ENCODE data around the gene NSMF. TPM values are rescaled to one million over a fixed set of nuclear protein-coding genes. Genes with fewer than 3 reads are reported as not detected.
A peak's percentile ranks its signal among the peaks of the same experiment; 100 is the strongest.

Gene NSMF
- total RNA-seq, 1 experiment from 2014 or later, result 36.4 TPM

DNA sequence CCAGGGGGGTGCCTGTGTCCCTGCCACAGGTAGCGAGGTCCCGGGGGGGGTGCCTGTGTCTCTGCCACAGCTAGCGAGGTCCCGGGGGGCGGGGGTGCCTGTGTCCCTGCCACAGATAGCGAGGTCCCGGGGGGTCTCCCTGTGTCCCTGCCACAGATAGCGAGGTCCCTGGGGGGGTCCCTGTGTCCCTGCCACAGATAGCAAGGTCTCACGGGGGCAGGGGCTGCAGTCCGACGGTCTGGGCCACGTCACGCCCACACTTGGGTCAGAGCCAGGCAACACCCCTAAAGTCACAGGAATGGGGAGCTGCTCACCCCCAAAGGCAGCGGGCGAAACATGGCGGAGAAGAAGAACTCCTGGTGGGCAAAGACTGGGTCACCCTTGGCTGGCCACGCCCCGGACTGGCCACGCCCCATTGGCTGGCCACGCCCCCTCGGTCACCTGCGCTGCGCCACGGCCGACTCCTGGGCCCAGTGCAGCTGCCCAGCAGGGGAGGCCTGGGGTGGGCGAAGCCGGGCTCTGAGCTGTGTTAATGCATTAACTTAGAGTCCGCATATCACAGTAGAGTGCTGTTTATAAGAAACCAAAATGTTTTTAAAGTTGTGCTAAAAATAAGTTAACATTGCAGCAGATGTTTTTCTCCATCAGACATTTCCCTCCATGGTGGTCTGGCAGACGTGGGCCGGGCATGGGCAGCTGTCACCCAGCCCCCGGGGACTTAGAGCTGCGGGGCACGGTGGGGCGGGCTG is 29.0 kb downstream of the NSMF start:
- no peaks in the 10 kb centered on the region for H3K79me2 ChIP-seq (ENCODE audit: low read length)
- H4K20me1 ChIP-seq (ENCODE audit: insufficient read depth, low read depth, low read length), result no peaks in the 10 kb centered on the region
- H3K9me3 ChIP-seq (ENCODE audit: low read length), result no peaks in the 10 kb centered on the region
- peak; percentile 77 for DNase-seq
- peak overlapping the region; percentile 28; the same call in 1 of the 2 replicates for H3K4me3 ChIP-seq (ENCODE audit: low read length)
- no peak overlapping the region for H2AFZ ChIP-seq (ENCODE audit: low read length)
- no peaks in the 10 kb centered on the region for H3K36me3 ChIP-seq (ENCODE audit: insufficient read depth, low read length)
- peak overlapping the region; percentile 23 for H3K4me2 ChIP-seq (ENCODE audit: low read depth, low read length, poor library complexity, severe bottlenecking)
- H3K27me3 ChIP-seq (ENCODE audit: low read length), result no peaks in the 10 kb centered on the region
- no peak overlapping the region for H3K9ac ChIP-seq (ENCODE audit: low read length)
- no peaks in the 10 kb centered on the region for H3K9me2 ChIP-seq (replicated peaks; ENCODE audit: insufficient read depth, low read length)
- H3K4me1 ChIP-seq (ENCODE audit: low read length), result peaks cover 17% of the 10 kb centered on the region
- H3K27ac ChIP-seq (ENCODE audit: low read length), result no peak overlapping the region

DNA sequence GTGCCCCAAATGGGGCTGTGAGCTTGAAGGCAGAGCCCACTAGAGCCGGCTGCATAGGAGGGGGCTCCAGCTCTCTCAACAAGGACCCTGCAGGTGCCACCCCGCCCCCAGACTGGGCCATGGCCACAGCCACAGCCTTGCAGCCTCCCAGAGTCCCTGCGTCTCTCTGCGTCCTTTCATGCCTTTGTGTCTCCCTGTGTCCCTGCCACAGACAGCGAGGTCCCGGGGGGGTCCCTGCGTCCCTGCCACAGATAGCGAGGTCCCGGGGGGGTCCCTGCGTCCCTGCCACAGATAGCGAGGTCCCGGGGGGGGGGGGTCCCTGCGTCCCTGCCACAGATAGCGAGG is 29.6 kb downstream of the NSMF start:
- Histone ChIP-seq H3K27me3 (ENCODE audit: low read length) (no peaks in the 10 kb centered on the region), H3K27ac (ENCODE audit: low read length) (no peak overlapping the region), H3K4me3 (ENCODE audit: low read length) (no peak overlapping the region), H3K79me2 (ENCODE audit: low read length) (no peaks in the 10 kb centered on the region), H3K4me1 (ENCODE audit: low read length) (peaks cover 17% of the 10 kb centered on the region), H3K36me3 (ENCODE audit: insufficient read depth, low read length) (no peaks in the 10 kb centered on the region), H2AFZ (ENCODE audit: low read length) (no peak overlapping the region), H3K4me2 (ENCODE audit: low read depth, low read length, poor library complexity, severe bottlenecking) (peak overlapping the region; percentile 23), H4K20me1 (ENCODE audit: insufficient read depth, low read depth, low read length) (no peaks in the 10 kb centered on the region), H3K9me3 (ENCODE audit: low read length) (no peaks in the 10 kb centered on the region), H3K9me2 (replicated peaks; ENCODE audit: insufficient read depth, low read length) (no peaks in the 10 kb centered on the region), H3K9ac (ENCODE audit: low read length) (no peak overlapping the region)
- no peak for DNase-seq

DNA sequence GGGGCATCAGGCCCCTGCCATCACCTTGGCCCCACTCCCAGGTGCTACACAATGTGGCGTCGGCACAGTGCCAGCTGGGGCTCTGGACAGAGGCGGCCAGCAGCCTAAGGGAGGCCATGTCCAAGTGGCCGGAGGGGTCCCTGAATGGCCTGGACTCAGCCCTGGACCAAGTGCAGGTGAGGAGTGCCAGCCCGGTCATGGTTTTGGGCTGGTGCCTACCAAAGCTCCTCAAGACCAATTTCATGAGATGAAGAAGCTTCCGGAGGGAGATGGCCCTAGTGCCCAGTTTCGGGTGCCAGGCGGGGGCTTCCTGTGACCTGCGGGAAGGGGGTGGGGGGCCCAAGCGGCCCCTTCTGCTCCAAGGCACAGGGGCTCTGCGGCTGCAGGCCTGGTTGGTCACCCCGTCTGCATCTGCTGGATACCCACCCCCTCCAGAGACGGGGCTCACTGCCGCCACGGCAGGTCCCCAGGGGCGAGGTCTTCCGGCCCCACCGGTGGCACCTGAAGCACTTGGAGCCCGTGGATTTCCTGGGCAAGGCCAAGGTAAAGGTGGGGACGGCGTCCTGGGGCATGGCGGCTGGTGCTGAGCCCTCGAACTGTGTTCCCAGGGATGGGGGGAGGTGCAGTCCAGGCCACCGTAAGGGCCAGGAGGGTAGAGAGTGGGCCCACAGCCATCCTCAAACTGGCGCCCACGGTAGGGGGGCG is 30.1 kb downstream of the NSMF start:
- Histone ChIP-seq H3K36me3 (ENCODE audit: insufficient read depth, low read length) (no peaks in the 10 kb centered on the region), H2AFZ (ENCODE audit: low read length) (no peak overlapping the region), H4K20me1 (ENCODE audit: insufficient read depth, low read depth, low read length) (no peaks in the 10 kb centered on the region), H3K4me1 (ENCODE audit: low read length) (peaks cover 17% of the 10 kb centered on the region), H3K9me2 (replicated peaks; ENCODE audit: insufficient read depth, low read length) (no peaks in the 10 kb centered on the region), H3K4me2 (ENCODE audit: low read depth, low read length, poor library complexity, severe bottlenecking) (peak overlapping the region; percentile 35), H3K9me3 (ENCODE audit: low read length) (no peaks in the 10 kb centered on the region), H3K27me3 (ENCODE audit: low read length) (no peaks in the 10 kb centered on the region), H3K79me2 (ENCODE audit: low read length) (no peaks in the 10 kb centered on the region), H3K9ac (ENCODE audit: low read length) (no peak overlapping the region), H3K4me3 (ENCODE audit: low read length) (no peak overlapping the region), H3K27ac (ENCODE audit: low read length) (no peak overlapping the region)
- no peak for DNase-seq

DNA sequence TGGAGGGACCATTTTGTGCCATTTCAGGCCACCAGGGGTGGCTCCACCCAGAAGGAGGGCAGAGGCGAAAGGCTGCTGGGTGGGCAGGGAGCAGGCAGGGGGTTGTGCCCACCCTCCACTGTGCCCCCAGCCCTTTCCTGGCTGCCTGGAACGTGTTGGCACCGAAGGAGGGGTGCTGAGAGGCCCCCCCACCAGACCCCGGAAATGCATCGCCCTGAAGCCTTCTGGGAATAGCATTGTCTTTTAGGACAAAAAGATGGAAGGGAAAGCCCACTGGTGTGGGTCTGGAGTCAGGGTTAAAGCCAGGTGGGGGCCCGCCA is 30.9 kb downstream of the NSMF start:
- H4K20me1 ChIP-seq (ENCODE audit: insufficient read depth, low read depth, low read length), result no peaks in the 10 kb centered on the region
- H3K27me3 ChIP-seq (ENCODE audit: low read length), result no peaks in the 10 kb centered on the region
- H3K79me2 ChIP-seq (ENCODE audit: low read length), result no peaks in the 10 kb centered on the region
- peaks cover 17% of the 10 kb centered on the region for H3K4me1 ChIP-seq (ENCODE audit: low read length)
- DNase-seq, result no peak
- no peak overlapping the region for H3K9ac ChIP-seq (ENCODE audit: low read length)
- H3K27ac ChIP-seq (ENCODE audit: low read length), result no peak overlapping the region
- H2AFZ ChIP-seq (ENCODE audit: low read length), result no peak overlapping the region
- H3K4me2 ChIP-seq (ENCODE audit: low read depth, low read length, poor library complexity, severe bottlenecking), result no peak overlapping the region
- H3K36me3 ChIP-seq (ENCODE audit: insufficient read depth, low read length), result no peaks in the 10 kb centered on the region
- H3K9me2 ChIP-seq (replicated peaks; ENCODE audit: insufficient read depth, low read length), result no peaks in the 10 kb centered on the region
- no peak overlapping the region for H3K4me3 ChIP-seq (ENCODE audit: low read length)
- no peaks in the 10 kb centered on the region for H3K9me3 ChIP-seq (ENCODE audit: low read length)

DNA sequence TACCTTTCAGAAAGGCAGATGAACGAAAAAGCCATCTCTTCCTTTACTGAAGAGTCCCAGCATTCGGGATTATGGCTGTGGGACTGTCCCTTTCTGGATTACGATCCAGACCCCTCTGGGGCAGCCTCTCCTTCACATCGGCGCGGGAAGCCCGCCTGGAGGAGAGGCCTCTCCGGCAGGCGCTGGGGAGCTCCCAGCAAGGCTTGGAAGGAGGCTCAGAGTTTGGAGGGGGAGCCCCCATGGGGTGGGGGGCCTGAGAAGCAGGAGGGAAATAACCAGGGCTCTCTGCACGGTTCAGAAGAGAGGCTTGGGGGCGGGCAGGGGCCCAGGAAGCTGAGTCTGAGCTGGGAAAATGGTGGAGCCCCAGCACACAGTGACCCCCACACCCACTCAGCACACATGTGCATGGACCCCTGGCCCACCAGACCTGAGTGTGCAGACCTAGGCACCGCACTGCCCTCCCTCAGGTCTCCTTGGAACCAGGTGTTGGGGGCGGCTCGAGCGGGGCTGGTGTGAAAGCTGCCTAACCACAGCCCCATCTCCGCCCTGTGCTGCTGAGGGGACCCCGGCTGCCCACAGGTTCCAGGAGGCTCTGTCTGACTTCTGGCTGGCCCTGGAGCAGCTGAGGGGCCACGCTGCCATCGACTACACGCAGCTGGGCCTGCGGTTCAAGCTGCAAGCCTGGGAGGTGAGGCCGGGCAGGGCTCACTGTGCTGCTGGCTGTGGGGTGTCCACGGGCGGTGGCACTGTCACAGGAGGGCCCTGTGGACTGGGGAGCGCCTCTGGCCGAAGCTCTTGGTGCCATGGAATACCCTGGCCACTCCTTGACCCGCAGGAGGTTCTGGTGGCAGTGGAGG is 31.5 kb downstream of the NSMF start:
- H4K20me1 ChIP-seq (ENCODE audit: insufficient read depth, low read depth, low read length), result no peaks in the 10 kb centered on the region
- no peak overlapping the region for H3K4me2 ChIP-seq (ENCODE audit: low read depth, low read length, poor library complexity, severe bottlenecking)
- H3K9me3 ChIP-seq (ENCODE audit: low read length), result no peaks in the 10 kb centered on the region
- H3K4me3 ChIP-seq (ENCODE audit: low read length), result no peak overlapping the region
- no peak for DNase-seq
- H3K27ac ChIP-seq (ENCODE audit: low read length), result no peak overlapping the region
- H3K9ac ChIP-seq (ENCODE audit: low read length), result no peak overlapping the region
- H3K36me3 ChIP-seq (ENCODE audit: insufficient read depth, low read length), result no peaks in the 10 kb centered on the region
- H3K79me2 ChIP-seq (ENCODE audit: low read length), result no peaks in the 10 kb centered on the region
- no peaks in the 10 kb centered on the region for H3K9me2 ChIP-seq (replicated peaks; ENCODE audit: insufficient read depth, low read length)
- H3K4me1 ChIP-seq (ENCODE audit: low read length), result peaks cover 17% of the 10 kb centered on the region
- H2AFZ ChIP-seq (ENCODE audit: low read length), result no peak overlapping the region
- no peaks in the 10 kb centered on the region for H3K27me3 ChIP-seq (ENCODE audit: low read length)

DNA sequence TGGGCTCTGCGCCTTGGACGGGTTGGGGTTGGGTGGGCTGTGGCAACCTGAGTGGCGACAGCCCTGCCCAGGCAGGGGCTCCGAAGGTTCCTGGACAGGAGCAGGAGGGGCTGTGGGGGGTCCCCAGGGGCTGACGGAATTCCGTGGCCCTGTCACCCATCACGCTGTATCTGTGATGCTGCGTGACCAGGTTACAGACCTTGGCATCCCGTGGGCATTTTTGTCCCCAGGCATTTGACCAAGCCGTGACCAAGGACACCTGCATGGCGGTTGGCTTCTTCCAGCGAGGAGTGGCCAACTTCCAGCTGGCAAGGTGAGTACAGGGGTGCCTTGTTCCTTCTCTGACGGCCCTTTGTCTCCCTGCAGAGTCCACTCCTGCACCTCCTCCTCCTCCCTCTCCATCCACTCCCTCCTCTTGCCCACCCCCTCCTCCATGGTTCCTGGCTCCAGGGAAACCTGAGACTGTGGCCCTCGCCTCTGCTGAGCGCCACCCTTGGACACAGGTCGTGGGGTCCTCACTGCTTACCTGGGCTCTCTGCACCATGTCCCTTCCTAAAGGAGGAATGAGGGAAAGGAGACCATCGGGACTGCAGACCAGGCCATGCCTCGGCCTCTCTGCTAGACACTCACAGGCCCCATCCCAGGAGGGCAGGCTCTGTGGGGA is 33.0 kb downstream of the NSMF start:
- Histone ChIP-seq H3K4me3 (ENCODE audit: low read length) (no peak overlapping the region), H3K4me1 (ENCODE audit: low read length) (peaks cover 29% of the 10 kb centered on the region), H3K9me2 (replicated peaks; ENCODE audit: insufficient read depth, low read length) (no peaks in the 10 kb centered on the region), H3K27ac (ENCODE audit: low read length) (no peak overlapping the region), H3K4me2 (ENCODE audit: low read depth, low read length, poor library complexity, severe bottlenecking) (no peak overlapping the region), H3K79me2 (ENCODE audit: low read length) (peaks cover 13% of the 10 kb centered on the region), H3K27me3 (ENCODE audit: low read length) (no peaks in the 10 kb centered on the region), H3K9me3 (ENCODE audit: low read length) (no peaks in the 10 kb centered on the region), H2AFZ (ENCODE audit: low read length) (no peak overlapping the region), H4K20me1 (ENCODE audit: insufficient read depth, low read depth, low read length) (no peaks in the 10 kb centered on the region), H3K9ac (ENCODE audit: low read length) (no peak overlapping the region), H3K36me3 (ENCODE audit: insufficient read depth, low read length) (no peaks in the 10 kb centered on the region)
- no peak for DNase-seq

DNA sequence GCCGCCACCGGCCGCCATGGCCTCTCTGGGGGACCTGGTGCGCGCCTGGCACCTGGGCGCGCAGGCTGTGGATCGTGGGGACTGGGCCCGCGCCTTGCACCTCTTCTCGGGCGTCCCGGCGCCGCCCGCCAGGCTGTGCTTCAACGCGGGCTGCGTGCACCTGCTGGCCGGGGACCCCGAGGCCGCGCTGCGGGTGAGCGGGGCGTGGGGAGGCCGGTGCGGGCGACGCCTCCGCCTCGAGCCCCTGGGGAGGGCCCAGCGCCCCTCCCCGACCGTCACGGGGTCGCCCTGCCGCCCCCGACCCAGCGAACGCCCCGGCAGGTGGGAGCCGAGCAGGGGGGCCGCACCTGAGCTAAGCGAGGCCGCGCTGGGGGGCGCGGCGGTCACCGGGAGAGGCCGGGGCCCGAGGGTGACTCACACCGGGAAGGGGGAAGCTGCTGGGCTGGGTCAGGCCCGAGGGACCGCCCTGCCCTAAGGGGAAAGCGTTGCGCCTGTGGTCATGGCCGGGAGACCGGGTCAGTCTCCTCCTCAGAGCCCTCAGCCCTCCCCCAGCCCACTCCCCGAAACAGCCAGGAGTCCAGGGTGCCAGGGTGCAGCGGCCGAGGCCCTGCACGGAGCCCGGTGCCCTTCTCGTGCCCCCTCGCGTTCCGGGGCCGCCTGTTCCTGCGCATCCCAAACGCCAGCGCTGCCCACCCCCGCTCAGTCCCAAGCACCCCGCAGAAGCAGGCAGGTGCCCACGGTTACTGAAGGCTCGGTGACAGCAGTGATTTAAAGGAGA is 35.4 kb downstream of the NSMF start:
- no peak overlapping the region for H3K4me2 ChIP-seq (ENCODE audit: low read depth, low read length, poor library complexity, severe bottlenecking)
- no peak for DNase-seq
- no peak overlapping the region for H3K4me3 ChIP-seq (ENCODE audit: low read length)
- H3K27me3 ChIP-seq (ENCODE audit: low read length), result no peaks in the 10 kb centered on the region
- H3K9me2 ChIP-seq (replicated peaks; ENCODE audit: insufficient read depth, low read length), result no peaks in the 10 kb centered on the region
- H3K36me3 ChIP-seq (ENCODE audit: insufficient read depth, low read length), result no peaks in the 10 kb centered on the region
- H3K9me3 ChIP-seq (ENCODE audit: low read length), result no peaks in the 10 kb centered on the region
- H3K79me2 ChIP-seq (ENCODE audit: low read length), result peaks cover 13% of the 10 kb centered on the region
- H3K9ac ChIP-seq (ENCODE audit: low read length), result no peak overlapping the region
- no peak overlapping the region for H3K27ac ChIP-seq (ENCODE audit: low read length)
- peaks cover 15% of the 10 kb centered on the region for H3K4me1 ChIP-seq (ENCODE audit: low read length)
- H2AFZ ChIP-seq (ENCODE audit: low read length), result no peak overlapping the region
- H4K20me1 ChIP-seq (ENCODE audit: insufficient read depth, low read depth, low read length), result no peaks in the 10 kb centered on the region

Data from Karpas-422 (cell line).